Brain microvascular endothelial cell (primary cell): ENCODE data around the gene TRUB2.
A peak's percentile ranks its signal among the peaks of the same experiment; 100 is the strongest.

Source experiments
- DNase-seq: peaks from one replicate; pipeline ENCODE4 v3.0.0-alpha.2; 2020
- H3K27ac ChIP-seq: fragments of 250-450 bp; sonication (Bioruptor Pico); 2 replicates; pipeline ENCODE4 v1.5.1; 2020; ENCODE audit warnings: mild to moderate bottlenecking, moderate library complexity
- H3K27me3 ChIP-seq: fragments of 250-450 bp; sonication (Bioruptor Pico); replicated peaks from 2 replicates; pipeline ENCODE4 v1.5.1; 2020; ENCODE audit warnings: mild to moderate bottlenecking
- H3K36me3 ChIP-seq: fragments of 250-450 bp; sonication (Bioruptor Pico); replicated peaks from 2 replicates; pipeline ENCODE4 v1.5.1; 2020; ENCODE audit warnings: mild to moderate bottlenecking
- H3K4me3 ChIP-seq: 2 replicates; pipeline ENCODE4 v1.5.1; 2011; ENCODE audit warnings: low read depth, mild to moderate bottlenecking, control low read depth, low read length, moderate library complexity
- CTCF ChIP-seq: IDR thresholded peaks from 2 replicates; pipeline ENCODE4 v1.5.1; 2011; ENCODE audit warnings: low read depth, mild to moderate bottlenecking, moderate library complexity, low read length, control low read depth, inconsistent platforms; ENCODE audit errors: missing control alignments
- in situ Hi-C: cut with HindIII; loops from 2 replicates; pipeline ENCODE4 v1.10.0; 2017; ENCODE audit warnings: low sequenced_read_pairs, low pct_ligation_motif_present

The TRUB2 gene

GRCh38 chr9:128274245-128274644 is 48.0 kb downstream of the TRUB2 start:
- DNase-seq = no peak
- H3K36me3 ChIP-seq = peaks cover 36% of the 10 kb centered on the region
- TF ChIP-seq CTCF = no peak
- H3K4me3 ChIP-seq = peak overlapping the region; percentile 95
- no peaks in the 10 kb centered on the region for H3K27me3 ChIP-seq
- in situ Hi-C loops = no loop called here
- peak overlapping the region; percentile 98 for H3K27ac ChIP-seq

- no peaks in the 10 kb centered on the region for H3K27me3 ChIP-seq
- no peak for TF ChIP-seq CTCF
- no peak overlapping the region for H3K4me3 ChIP-seq
- H3K36me3 ChIP-seq = peaks cover 59% of the 10 kb centered on the region
- no peak overlapping the region for H3K27ac ChIP-seq
- in situ Hi-C loops = no loop called here
- no peak for DNase-seq
Measured at GRCh38 chr9:128271512-128271911, 50.7 kb downstream of the TRUB2 start.

- Histone ChIP-seq H3K27me3 (no peaks in the 10 kb centered on the region), H3K27ac (no peak overlapping the region), H3K36me3 (peaks cover 63% of the 10 kb centered on the region), H3K4me3 (no peak overlapping the region)
- in situ Hi-C loops = no loop called here
- DNase-seq = no peak
- TF ChIP-seq CTCF = no peak
Measured at GRCh38 chr9:128271112-128271511, 51.1 kb downstream of the TRUB2 start.

- DNase-seq = no peak
- no peaks in the 10 kb centered on the region for H3K27me3 ChIP-seq
- no peak overlapping the region for H3K27ac ChIP-seq
- no peak overlapping the region for H3K4me3 ChIP-seq
- no peak for TF ChIP-seq CTCF
- in situ Hi-C loops = no loop called here
- H3K36me3 ChIP-seq = peaks cover 68% of the 10 kb centered on the region
Measured at GRCh38 chr9:128266868-128267590, 55.2 kb downstream of the TRUB2 start.

- H3K27me3 ChIP-seq = no peaks in the 10 kb centered on the region
- no peak overlapping the region for H3K4me3 ChIP-seq
- H3K36me3 ChIP-seq = peaks cover 75% of the 10 kb centered on the region
- in situ Hi-C loops = no loop called here
- H3K27ac ChIP-seq = no peak overlapping the region
- TF ChIP-seq CTCF = no peak
- no peak for DNase-seq
Measured at GRCh38 chr9:128265348-128265847, 56.8 kb downstream of the TRUB2 start.

- no peak for DNase-seq
- in situ Hi-C loops = no loop called here
Measured at GRCh38 chr9:128262687-128263086, 59.6 kb downstream of the TRUB2 start.

More at GRCh38 chr9:128262687-128263086, 59.6 kb downstream of the TRUB2 start:
- Histone ChIP-seq H3K27me3 (no peaks in the 10 kb centered on the region), H3K4me3 (no peak overlapping the region), H3K36me3 (peaks cover 86% of the 10 kb centered on the region), H3K27ac (no peak overlapping the region)
- TF ChIP-seq CTCF = no peak
